HG02973 (cell line): ENCODE results near the gene MTHFD1L.
"Not testable (repeated sequence)": the region's sequence is repeated elsewhere in the genome, so short reads cannot be mapped to it uniquely, and the experiment has no call there.

Source experiments
- ATAC-seq: cut with Tn5 transposase; IDR thresholded peaks from one replicate; pipeline ENCODE4 v1.9.1; 2021; ENCODE audit warnings: moderate library complexity; ENCODE audit not compliant: unreplicated experiment

Gene MTHFD1L

DNA sequence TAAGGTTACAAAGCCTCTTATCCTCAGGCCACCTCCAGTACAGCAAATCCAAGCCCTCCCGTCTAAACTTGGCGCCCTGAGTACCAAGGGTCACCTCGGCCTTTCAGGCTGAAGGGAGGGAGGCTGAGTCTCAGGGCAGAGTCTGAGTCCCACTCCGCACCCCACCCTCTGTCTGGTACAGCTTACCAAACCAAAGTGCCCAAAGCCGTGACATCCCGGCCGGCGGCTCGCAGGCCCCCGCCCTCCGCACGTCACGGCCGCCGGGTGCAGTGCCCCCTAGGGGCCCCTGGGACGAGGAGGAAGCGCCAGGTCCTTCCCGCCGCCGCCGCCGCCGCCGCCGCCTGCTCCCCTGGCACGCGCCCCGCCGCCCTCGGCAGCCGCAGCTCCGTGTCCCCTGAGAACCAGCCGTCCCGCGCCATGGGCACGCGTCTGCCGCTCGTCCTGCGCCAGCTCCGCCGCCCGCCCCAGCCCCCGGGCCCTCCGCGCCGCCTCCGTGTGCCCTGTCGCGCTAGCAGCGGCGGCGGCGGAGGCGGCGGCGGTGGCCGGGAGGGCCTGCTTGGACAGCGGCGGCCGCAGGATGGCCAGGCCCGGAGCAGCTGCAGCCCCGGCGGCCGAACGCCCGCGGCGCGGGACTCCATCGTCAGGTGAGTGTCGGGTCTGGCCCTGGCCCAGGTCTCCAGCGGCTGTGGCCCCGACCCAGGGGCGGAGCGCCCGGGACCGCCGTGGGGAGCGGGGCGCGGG lies at the start of gene MTHFD1L:
TSS of gene MTHFD1L (plus strand) at position 297 of the 741 bp plus-strand sequence. CDS start at position 418, 121 bp downstream.
- ATAC-seq: peak; percentile 77

DNA sequence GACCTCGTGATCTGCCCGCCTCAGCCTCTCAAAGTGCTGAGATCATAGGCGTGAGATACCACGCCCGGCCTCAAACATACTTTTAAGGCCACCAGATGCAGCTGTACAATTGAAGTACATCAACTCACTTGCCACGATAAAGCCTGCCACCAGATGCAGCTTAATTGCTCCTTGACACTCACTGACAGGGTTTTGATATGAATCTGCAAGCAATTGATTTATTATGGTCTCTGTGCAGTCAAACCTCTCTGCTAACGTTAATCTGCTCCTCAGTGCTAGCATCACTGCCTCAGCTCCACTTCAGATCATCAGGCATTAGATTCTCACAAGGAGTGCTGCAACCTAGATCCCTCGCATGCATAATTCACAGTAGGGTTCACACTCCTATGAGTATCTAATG lies 48.9 kb upstream of the MTHFD1L start:
- ATAC-seq: not testable (repeated sequence)

DNA sequence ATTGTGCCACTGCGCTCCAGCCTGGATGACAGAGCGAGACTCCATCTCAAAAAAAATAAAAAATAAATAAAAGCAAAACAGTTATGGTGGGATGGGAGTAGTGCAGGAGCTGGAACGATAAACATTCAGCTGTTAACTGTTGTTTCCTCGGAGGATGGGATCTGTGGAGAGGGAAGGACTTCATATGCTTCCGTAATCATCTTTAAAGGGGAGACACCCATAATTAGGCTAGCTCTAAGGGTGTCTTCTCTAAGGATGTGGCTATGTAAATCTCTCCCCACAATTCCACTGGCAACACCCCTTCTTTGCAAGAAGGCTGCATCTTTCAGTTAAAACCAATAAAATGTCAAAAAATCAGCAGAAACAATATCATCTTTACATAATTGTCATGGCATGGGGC lies 42.6 kb upstream of the MTHFD1L start:
- no peak for ATAC-seq

DNA sequence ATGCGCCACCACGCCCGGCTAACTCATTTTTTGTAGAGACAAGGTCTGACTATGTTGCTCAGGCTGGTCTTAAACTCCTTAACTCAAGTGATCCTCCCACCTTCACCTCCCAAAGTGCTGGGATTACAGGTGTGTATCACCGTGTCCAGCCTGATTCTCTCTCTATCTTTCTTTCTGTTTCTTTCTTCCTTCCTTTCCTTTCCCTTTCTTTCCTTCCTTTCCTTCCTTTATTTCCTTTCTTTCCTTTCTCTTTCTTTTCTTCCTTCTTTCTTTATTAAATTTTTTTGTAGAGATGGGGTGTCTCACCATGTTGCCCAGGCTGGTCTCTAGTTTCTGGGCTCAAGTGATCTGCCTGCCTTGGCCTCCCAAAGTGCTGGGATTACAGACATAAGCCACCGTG lies 38.7 kb upstream of the MTHFD1L start:
- ATAC-seq: no peak

DNA sequence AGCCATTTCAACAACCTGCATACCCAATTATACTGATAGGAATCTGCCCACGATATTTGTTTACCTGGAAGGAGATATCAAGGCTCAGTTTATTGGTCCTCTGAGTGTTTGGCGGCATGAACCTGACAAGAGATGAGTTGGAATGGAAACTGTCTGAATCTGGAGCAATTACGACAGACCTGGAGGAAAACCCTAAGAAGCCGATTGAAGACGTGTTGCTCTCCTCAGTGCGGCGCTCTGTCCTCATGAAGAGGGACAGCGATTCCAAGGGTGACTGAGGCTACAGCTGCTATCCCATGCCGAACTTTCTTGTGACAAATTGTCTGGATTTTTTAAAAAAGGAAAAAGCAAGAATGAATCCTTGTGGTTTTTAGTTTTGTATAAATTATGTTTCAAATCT lies 37.4 kb upstream of the MTHFD1L start:
- not testable (repeated sequence) for ATAC-seq

DNA sequence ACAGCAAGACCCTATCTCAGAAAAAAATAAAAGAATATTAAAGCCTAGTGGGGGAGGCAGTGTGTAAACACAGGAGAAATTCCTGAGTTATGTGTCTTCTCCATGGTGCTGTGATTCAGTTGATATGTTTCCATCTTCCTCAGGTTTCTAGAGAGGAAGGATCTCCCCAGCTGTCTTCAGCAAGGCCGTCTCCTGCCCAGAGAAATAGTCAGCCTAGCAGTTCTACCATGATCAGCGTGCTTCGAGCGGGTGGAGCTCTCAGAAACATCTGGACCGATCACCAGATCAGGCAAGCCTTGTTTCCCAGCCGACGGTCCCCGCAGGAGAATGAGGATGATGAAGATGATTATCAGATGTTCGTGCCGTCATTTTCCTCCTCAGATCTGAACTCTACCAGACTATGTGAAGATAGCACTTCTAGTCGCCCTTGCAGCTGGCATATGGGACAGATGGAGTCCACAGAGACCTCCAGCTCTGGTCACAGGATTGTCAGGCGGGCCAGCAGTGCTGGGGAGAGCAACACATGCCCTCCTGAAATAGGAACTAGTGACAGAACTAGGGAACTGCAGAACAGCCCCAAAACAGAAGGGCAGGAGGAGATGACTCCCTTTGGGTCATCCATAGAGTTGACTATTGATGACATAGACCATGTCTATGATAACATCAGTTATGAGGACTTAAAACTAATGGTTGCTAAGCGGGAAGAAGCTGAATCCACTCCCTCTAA lies 34.9 kb upstream of the MTHFD1L start:
- ATAC-seq: no peak

DNA sequence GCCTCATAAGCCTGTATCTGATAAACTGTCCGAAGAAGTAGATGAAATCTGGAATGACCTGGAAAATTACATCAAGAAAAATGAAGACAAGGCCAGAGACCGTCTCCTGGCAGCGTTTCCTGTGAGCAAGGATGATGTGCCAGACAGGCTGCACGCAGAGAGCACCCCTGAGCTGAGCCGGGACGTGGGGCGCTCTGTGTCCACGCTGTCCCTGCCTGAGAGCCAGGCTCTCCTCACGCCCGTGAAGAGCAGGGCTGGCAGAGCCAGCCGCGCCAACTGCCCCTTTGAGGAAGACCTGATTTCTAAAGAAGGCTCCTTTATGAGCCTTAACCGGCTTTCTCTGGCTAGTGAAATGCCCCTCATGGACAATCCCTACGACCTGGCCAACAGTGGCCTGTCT lies 33.9 kb upstream of the MTHFD1L start:
- no peak for ATAC-seq

DNA sequence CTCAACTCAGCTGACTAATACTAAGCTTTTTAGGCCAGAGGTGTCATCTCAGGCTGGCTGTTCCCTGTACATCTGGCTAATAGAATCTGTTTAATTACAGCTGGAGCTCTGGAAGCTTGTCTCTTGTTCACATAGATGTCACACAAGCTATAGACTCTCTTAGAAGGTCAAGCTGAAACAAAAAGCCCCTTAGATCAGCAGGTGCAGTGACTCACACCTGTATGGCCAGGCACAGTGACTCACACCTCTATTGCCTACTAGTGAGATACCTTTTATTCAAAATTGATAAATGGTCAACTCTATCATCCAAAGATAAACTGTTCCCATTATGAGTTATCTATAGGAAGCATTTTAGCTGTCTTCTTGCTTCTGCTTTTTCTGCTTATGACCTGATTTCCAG lies 29.9 kb upstream of the MTHFD1L start:
- ATAC-seq: no peak

DNA sequence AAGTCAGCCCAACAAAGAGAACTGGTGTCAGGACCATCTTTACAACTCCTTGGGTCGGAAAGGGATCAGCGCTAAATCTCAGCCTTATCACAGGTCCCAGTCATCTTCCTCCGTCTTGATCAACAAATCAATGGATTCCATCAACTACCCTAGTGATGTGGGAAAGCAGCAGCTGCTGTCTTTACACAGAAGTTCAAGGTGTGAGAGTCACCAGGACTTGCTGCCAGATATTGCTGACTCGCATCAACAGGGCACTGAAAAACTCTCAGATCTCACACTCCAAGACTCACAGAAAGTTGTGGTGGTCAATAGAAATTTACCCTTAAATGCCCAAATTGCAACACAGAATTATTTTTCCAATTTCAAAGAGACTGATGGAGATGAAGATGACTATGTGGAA lies 25.3 kb upstream of the MTHFD1L start:
- ATAC-seq: no peak

DNA sequence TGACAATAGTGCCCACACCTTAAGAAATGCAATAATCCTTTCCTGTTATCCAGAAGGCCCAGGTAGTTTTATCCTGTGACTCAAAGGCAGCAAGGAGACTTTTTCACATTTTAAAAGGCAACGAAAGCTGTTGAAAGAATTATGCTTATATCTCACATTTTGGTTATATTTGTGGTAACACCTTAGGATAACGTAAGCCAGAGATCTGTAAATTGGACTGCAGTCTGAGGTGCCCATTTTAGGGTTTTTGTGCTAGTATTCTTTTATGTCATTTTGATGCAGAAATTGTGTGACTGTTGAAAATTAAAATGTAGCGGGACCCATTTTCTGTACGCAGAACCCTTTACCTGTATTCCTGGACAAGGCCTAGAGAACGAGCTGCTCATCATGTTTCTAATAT lies 24.3 kb upstream of the MTHFD1L start:
- ATAC-seq: no peak

DNA sequence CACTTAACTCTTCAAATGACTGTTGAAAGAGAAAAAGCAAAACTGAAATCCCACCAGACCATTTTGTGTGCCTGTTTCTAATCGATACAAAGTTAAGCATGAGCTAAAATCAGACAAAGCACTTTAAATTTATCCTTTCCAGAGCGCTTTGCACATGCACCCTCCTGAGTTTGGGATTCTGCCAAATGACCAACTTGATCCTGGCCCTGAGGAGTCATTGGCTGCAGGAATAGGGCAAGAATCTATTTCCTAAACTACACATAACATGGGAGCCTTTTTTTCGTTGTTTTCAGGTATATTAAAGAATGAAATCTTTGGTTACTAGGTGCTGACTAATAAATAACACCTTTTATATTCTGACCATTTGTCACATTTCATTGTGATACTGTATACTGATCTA lies 23.8 kb upstream of the MTHFD1L start:
- no peak for ATAC-seq

DNA sequence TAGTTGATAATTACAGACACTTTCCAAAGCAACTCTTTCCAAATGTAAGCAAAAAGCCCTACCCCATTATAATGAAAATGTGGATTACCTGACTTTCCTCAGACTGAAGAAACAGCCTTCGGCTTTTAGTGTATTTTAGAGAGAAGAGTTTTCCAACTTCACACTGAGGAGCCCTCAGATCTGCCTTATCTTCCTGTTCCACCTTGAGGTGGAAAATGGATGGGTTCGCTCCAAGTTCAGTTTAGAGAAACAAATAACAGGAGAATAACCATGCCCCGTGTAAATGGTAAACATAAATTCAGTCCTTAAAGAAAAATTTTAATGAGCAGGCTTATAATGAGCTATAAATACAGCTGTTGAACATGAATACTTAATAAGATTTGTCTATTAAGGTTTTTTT lies 21.1 kb upstream of the MTHFD1L start:
- no peak for ATAC-seq

DNA sequence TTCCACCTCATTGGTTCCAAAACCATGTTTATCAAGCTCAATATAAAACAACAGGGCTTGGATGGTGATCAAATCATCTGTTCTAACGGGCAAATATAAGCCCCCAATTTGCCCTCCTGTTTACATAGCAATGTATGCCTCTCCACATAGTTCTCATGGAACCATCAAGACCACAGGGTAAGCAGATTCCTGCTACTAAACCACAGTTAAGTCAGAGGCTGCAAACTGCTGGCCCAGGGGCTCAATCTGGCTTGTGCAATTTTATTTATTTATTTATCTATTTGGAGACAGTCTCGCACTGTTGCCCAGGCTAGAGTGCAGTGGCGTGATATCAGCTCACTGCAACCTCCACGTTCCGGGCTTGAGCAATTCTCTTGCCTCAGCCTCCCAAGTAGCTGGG lies 18.9 kb upstream of the MTHFD1L start:
- no peak for ATAC-seq

DNA sequence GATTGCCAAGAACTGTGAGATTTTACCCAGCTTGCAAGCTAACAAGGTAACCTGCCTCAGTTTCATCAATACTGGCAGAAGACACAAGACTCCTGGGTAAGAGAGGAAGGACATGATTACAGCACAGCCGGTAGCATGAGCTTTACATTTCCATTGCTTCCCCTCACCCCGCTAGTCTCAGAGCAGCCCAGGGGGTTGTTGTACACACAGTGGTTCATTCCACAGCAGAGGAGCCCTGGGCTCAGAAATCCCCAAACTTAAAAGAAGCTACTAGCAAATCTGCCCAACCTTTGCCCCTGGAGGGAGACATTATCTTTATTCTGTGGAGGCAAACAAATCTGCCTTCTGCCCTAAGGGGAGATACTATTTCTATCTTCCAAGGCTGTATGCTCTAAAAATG lies 17.1 kb upstream of the MTHFD1L start:
- ATAC-seq: no peak

DNA sequence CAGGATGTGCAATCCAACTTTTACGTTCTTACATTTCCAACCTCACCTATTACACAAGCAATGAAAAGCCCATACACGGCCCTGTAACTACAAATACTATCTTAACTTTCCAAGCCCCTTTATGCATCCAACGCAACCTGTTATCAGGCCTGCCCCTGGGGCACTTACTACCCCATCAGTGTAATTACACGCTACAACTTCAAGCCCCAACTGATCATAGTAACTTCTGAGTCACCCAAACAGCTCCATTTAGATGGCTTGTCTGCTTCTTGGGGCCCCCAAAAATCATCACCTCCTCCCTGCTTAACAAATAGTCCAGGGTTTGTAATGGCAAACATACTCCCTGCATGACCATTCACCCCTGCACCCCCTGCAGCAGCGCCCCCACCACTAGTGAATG lies 11.1 kb upstream of the MTHFD1L start:
- not testable (repeated sequence) for ATAC-seq

DNA sequence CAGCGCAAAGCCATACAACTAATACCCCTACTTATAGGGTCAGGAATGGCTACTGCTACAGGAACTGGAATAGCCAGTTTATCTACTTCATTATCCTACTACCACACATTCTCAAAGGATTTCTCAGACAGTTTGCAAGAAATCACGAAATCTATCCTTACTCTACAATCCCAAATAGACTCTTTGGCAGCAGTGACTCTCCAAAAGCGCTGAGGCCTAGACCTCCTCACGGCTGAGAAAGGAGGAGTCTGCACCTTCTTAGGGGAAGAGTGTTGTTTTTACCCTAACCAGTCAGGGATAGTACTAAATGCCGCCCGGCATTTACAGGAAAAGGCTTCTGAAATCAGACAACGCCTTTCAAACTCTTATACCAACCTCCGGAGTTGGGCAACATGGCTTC lies 10.3 kb upstream of the MTHFD1L start:
- ATAC-seq: not testable (repeated sequence)

DNA sequence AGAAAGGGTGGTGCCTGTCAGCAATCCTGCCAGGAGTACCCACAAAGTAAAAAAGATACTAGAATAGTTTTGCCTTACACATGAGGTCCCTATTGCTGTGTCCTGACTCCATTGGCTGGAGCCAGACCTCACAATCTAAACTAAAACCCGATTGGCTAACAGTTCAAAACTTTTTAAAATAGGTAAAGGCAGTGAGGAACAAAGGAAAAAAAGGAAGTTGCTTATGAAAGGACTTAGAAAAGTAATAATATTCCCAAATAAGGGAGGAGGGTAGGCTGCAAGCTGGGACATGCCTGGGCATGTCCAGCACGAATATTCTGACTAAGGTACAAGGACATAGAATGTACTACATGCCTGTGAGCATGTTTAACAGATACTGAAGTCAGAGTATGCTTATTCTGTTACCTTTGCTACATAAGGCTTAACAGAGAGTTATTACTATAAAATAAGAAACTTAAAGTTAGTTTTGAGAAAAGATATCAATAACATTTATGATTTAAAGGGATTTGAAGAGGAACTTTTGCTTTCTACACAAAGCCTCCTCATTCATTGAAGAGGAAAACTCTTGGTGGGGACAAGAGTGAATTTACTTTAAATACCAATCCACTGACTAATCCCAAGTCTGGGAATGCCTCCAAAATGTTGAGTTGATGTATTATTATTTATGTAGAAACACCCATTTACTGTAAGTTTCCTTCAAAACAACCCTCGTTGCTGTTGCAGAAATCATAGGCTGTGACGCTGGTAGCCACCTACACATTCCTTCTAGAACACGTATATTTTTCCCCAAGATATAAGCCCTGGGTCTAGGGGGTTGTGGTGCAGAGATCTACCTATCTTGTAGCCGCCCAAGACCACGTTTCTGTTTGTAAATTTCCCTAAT lies 8.2 kb upstream of the MTHFD1L start:
- ATAC-seq: no peak

DNA sequence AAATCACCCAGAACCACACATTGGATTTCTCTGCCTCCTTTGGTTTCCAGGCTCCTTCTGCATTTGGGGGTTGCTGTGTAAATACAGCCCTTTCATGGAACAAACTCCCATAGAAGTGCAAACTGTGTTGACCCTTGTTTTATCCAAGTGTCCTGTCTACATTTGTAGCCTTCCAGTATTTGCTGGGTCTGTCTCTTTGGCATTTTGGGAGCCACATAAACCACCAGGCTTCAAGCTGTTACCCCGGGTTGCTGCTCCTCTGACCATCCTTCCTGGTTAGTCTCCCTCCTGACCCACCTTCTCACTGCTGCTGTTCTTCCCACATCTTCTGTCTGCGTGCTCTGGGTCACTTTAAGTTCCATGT lies 7.6 kb upstream of the MTHFD1L start:
- no peak for ATAC-seq

DNA sequence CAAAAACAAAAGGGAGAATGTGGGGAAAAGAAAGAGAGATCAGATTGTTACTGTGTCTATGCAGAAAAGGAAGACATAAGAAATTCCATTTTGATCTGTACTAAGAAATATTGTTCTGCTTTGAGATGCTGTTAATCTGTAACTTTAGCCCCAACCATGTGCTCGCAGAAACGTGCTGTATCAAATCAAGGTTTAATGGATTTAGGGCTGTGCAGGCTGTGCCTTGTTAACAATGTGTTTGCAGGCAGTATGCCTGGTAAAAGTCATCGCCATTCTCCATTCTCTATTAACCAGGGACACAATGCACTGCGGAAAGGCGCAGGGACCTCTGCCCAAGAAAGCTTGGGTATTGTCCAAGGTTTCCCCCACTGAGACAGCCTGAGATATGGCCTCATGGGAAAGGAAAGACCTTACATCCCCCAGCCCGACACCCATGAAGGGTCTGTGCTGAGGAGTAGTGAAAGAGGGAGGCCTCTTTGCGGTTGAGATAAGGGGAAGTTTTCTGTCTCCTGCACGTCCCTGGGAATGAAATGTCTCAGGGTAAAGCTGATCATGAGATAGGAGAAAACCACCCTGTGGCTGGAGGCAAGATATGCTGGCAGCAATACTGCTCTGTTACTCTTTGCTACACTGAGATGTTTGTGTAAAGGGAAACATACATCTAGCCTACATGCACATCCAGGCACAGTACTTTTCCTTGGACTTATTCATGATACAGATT lies 3.9 kb upstream of the MTHFD1L start:
- ATAC-seq: not testable (repeated sequence)

DNA sequence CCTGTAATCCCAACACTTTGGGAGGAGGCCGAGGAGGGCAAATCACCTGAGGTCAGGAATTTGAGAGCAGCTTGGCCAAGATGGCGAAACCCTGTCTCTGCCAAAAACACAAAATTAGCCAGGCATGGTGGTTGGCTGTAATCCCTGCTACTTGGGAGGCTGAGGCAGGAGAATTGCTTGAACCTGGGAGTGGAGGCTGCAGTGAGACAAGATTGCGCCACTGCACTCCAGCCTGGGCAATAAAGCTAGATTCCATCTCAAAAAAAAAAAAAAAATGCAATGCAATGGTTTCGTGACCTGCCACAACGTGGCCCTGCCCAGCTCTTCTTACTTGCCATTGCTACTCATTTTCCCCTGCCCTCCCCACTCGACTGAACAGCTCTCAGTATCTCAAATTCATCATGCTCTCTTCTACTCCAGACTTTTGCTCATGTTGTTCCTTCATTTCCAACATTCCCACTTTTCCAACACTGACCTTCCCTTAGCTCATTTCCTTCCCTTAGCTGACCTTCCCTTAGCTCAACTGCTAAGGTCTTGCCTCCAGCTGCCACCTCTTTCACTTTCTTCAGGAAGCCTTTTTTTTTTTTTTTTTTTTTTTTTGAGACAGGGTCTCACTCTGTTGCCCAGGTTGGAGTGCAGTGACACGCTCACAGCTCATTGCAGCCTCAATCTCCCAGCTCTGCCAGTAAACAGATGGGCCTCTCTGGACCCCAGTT lies 2.1 kb upstream of the MTHFD1L start:
- ATAC-seq: no peak
